IMR-90 (cell line): Measurements from ENCODE around the gene EXOC4. TPM values are rescaled to one million over a fixed set of nuclear protein-coding genes. Genes with fewer than 3 reads are reported as not detected.
A peak's percentile ranks its signal among the peaks of the same experiment; 100 is the strongest.

Source experiments
- ATAC-seq: fragments of 200-7000 bp; cut with Tn5 transposase; 2 replicates; pipeline ENCODE4 v1.9.1; 2020; ENCODE audit warnings: low read depth, mild to moderate bottlenecking, moderate library complexity
- BruUV-seq: library from RNA; stranded (reverse); fragments of 400-500 nt; replicated peaks from 2 replicates; lab custom pipeline; 2021; lab: Mats Ljungman, UMichigan
- CTCF ChIA-PET: fragments of 300-600 bp; formaldehyde crosslinking; extraction: SDS; loops from one replicate; lab custom pipeline; 2021; ENCODE audit warnings: antibody characterized with exemption; lab: Yijun Ruan, JAX
- POLR2A ChIA-PET: fragments of 300-600 bp; sonication (Branson Sonifier 250); formaldehyde crosslinking; loops from one replicate; lab custom pipeline; 2022; ENCODE audit warnings: antibody characterized with exemption; ENCODE audit not compliant: unreplicated experiment; lab: Charles Lee
- DNase-seq: peaks from one replicate; pipeline ENCODE4 v3.0.0; 2013
- H2AFZ ChIP-seq: replicated peaks from 2 replicates; pipeline ENCODE3; 2013; ENCODE audit warnings: low read length, mild to moderate bottlenecking; ENCODE audit not compliant: poor library complexity
- H2AK5ac ChIP-seq: 2 replicates; pipeline ENCODE4 v1.6.1; 2013; ENCODE audit warnings: low read depth, low read length, inconsistent platforms
- H2AK9ac ChIP-seq: replicated peaks from 2 replicates; pipeline ENCODE3; 2013; ENCODE audit warnings: mild to moderate bottlenecking, low read depth, low read length, moderate library complexity; ENCODE audit not compliant: poor library complexity
- H2BK120ac ChIP-seq: 2 replicates; pipeline ENCODE4 v1.6.1; 2013; ENCODE audit warnings: low read depth, low read length, inconsistent platforms
- H2BK15ac ChIP-seq: 3 replicates; pipeline ENCODE4 v1.6.1; 2013; ENCODE audit warnings: low read depth, low read length, inconsistent platforms
- H2BK20ac ChIP-seq: 2 replicates; pipeline ENCODE4 v1.6.1; 2013; ENCODE audit warnings: low read depth, mild to moderate bottlenecking, inconsistent platforms, low read length, moderate library complexity
- H2BK5ac ChIP-seq: 2 replicates; pipeline ENCODE4 v1.6.1; 2013; ENCODE audit warnings: mild to moderate bottlenecking, low read depth, low read length, inconsistent platforms; ENCODE audit not compliant: poor library complexity, severe bottlenecking
- H3K14ac ChIP-seq: replicated peaks from 2 replicates; pipeline ENCODE4 v1.6.1; 2013; ENCODE audit warnings: low read depth, low read length, inconsistent platforms
- H3K18ac ChIP-seq: 2 replicates; pipeline ENCODE4 v1.6.1; 2013; ENCODE audit warnings: low read depth, low read length, control low read depth
- H3K23ac ChIP-seq: 2 replicates; pipeline ENCODE4 v1.6.1; 2013; ENCODE audit warnings: low read depth, low read length, inconsistent platforms
- H3K27ac ChIP-seq: 2 replicates; pipeline ENCODE4 v1.5.1; 2013; ENCODE audit warnings: mild to moderate bottlenecking, control low read depth, low read length; ENCODE audit not compliant: insufficient read depth
- H3K27me3 ChIP-seq: 2 replicates; pipeline ENCODE4 v1.6.1; 2013; ENCODE audit warnings: low read length; ENCODE audit not compliant: control insufficient read depth, insufficient read depth
- H3K36me3 ChIP-seq: 2 replicates; pipeline ENCODE4 v1.6.1; 2013; ENCODE audit warnings: low read length, mixed read lengths; ENCODE audit not compliant: control insufficient read depth, insufficient read depth
- H3K4ac ChIP-seq: 2 replicates; pipeline ENCODE4 v1.6.1; 2013; ENCODE audit warnings: low read depth, low read length, inconsistent platforms
- H3K4me1 ChIP-seq: 2 replicates; pipeline ENCODE4 v1.6.1; 2013; ENCODE audit warnings: low read length, mixed read lengths; ENCODE audit not compliant: control insufficient read depth, insufficient read depth
- H3K4me2 ChIP-seq: 2 replicates; pipeline ENCODE4 v1.6.1; 2013; ENCODE audit warnings: low read depth, mild to moderate bottlenecking, control low read depth, low read length, moderate library complexity
- H3K4me3 ChIP-seq: 2 replicates; pipeline ENCODE4 v1.5.1; 2013; ENCODE audit warnings: low read depth, mild to moderate bottlenecking, control low read depth, low read length, moderate library complexity; ENCODE audit not compliant: insufficient read depth
- H3K56ac ChIP-seq: 2 replicates; pipeline ENCODE4 v1.6.1; 2013; ENCODE audit warnings: low read length, inconsistent platforms; ENCODE audit not compliant: insufficient read depth; ENCODE audit errors: extremely low read depth
- H3K79me1 ChIP-seq, 2 experiments: 2 replicates each; pipeline ENCODE4 v1.6.1; 2013; ENCODE audit warnings: low read length in 2 of 2, inconsistent platforms in 1 of 2, low read depth in 1 of 2
- H3K9ac ChIP-seq: 2 replicates; pipeline ENCODE4 v1.6.1; 2013; ENCODE audit warnings: low read depth, low read length, control low read depth
- H3K9me1 ChIP-seq: 2 replicates; pipeline ENCODE4 v1.6.1; 2013; ENCODE audit warnings: low read length, inconsistent platforms; ENCODE audit not compliant: insufficient read depth
- H3K9me3 ChIP-seq: 2 replicates; pipeline ENCODE4 v1.6.1; 2013; ENCODE audit warnings: low read length; ENCODE audit not compliant: control insufficient read depth, insufficient read depth
- H4K20me1 ChIP-seq: 2 replicates; pipeline ENCODE4 v1.6.1; 2013; ENCODE audit warnings: low read length, inconsistent platforms; ENCODE audit not compliant: insufficient read depth
- H4K5ac ChIP-seq: 2 replicates; pipeline ENCODE4 v1.6.1; 2013; ENCODE audit warnings: mild to moderate bottlenecking, low read depth, low read length, control low read depth
- H4K8ac ChIP-seq, 2 experiments: 2 replicates each; pipeline ENCODE4 v1.6.1; 2013; ENCODE audit warnings: low read depth in 2 of 2, low read length in 2 of 2, control low read depth in 1 of 2, inconsistent platforms in 1 of 2
- H4K91ac ChIP-seq: 2 replicates; pipeline ENCODE4 v1.6.1; 2013; ENCODE audit warnings: low read depth, low read length, inconsistent platforms; ENCODE audit not compliant: insufficient read depth
- BHLHE40 ChIP-seq: fragments of 150-350 bp; IDR thresholded peaks from 2 replicates; pipeline ENCODE4 v1.6.1; 2016; ENCODE audit warnings: mild to moderate bottlenecking, low read depth, low read length
- CEBPB ChIP-seq: IDR thresholded peaks from 2 replicates; pipeline ENCODE4 v1.6.1; 2012; ENCODE audit warnings: low read depth, low read length, improper control_type of control experiment
- CHD1 ChIP-seq: IDR thresholded peaks from 2 replicates; pipeline ENCODE4 v1.6.1; 2012; ENCODE audit warnings: low read depth, low read length, improper control_type of control experiment
- CTCF ChIP-seq: conservative IDR thresholded peaks from 2 replicates; pipeline ENCODE4 v1.5.1; 2012; ENCODE audit warnings: mild to moderate bottlenecking, low read depth, low read length, improper control_type of control experiment
- ELK1 ChIP-seq: fragments of 150-350 bp; IDR thresholded peaks from 2 replicates; pipeline ENCODE4 v1.6.1; 2016; ENCODE audit warnings: low read depth, mild to moderate bottlenecking, low read length, moderate library complexity, borderline replicate concordance
- FOS ChIP-seq: fragments of 150-350 bp; IDR thresholded peaks from 2 replicates; pipeline ENCODE4 v1.6.1; 2016; ENCODE audit warnings: low read depth, low read length
- MAFK ChIP-seq: IDR thresholded peaks from 2 replicates; pipeline ENCODE4 v1.6.1; 2012; ENCODE audit warnings: low read depth, low read length, improper control_type of control experiment
- MAZ ChIP-seq: IDR thresholded peaks from 2 replicates; pipeline ENCODE4 v1.6.1; 2012; ENCODE audit warnings: low read depth, mild to moderate bottlenecking, low read length, improper control_type of control experiment, moderate library complexity, borderline replicate concordance
- MXI1 ChIP-seq: IDR thresholded peaks from 2 replicates; pipeline ENCODE4 v1.6.1; 2012; ENCODE audit warnings: low read depth, mild to moderate bottlenecking, low read length, moderate library complexity, borderline replicate concordance
- NFE2L2 ChIP-seq: fragments of 150-350 bp; IDR thresholded peaks from 2 replicates; pipeline ENCODE4 v1.6.1; 2016; ENCODE audit warnings: low read depth, mild to moderate bottlenecking, low read length
- POLR2A ChIP-seq: IDR thresholded peaks from 2 replicates; pipeline ENCODE4 v1.6.1; 2012; ENCODE audit warnings: mild to moderate bottlenecking, low read depth, low read length
- RAD21 ChIP-seq: IDR thresholded peaks from 2 replicates; pipeline ENCODE4 v1.6.1; 2012; ENCODE audit warnings: low read length, improper control_type of control experiment
- RCOR1 ChIP-seq: IDR thresholded peaks from 2 replicates; pipeline ENCODE4 v1.6.1; 2012; ENCODE audit warnings: mild to moderate bottlenecking, low read length, improper control_type of control experiment; ENCODE audit not compliant: insufficient replicate concordance
- RFX5 ChIP-seq: IDR thresholded peaks from 2 replicates; pipeline ENCODE4 v1.8.0; 2012; ENCODE audit warnings: low read depth, mild to moderate bottlenecking, low read length, moderate library complexity
- SMC3 ChIP-seq: fragments of 150-350 bp; IDR thresholded peaks from 2 replicates; pipeline ENCODE4 v1.6.1; 2016; ENCODE audit warnings: low read depth, mild to moderate bottlenecking, antibody characterized with exemption, low read length, moderate library complexity
- USF2 ChIP-seq: fragments of 150-350 bp; IDR thresholded peaks from 2 replicates; pipeline ENCODE4 v1.6.1; 2017; ENCODE audit warnings: mild to moderate bottlenecking, antibody characterized with exemption, low read length, low read depth
- WGBS, 2 experiments: methylation state at CpG; one replicate each; pipeline versions ENCODE4 v1.1.5 to v1.1.7; 2013; ENCODE audit warnings: missing lambda C conversion rate in 2 of 2; ENCODE audit not compliant: insufficient read length in 1 of 2; ENCODE audit errors: extremely low coverage in 2 of 2; 5-methylcytosine and 5-hydroxymethylcytosine counted together
- dilution Hi-C: fragments of 300-500 bp; cut with HindIII; formaldehyde crosslinking; loops from one replicate; pipeline ENCODE4 v1.14.3; 2018; ENCODE audit warnings: low sequenced_read_pairs; ENCODE audit not compliant: unreplicated experiment
- in situ Hi-C: fragments of 300-500 bp; cut with MboI; formaldehyde crosslinking; loops from 3 replicates; pipeline ENCODE4 v1.14.3; 2019; ENCODE audit warnings: low sequenced_read_pairs, inconsistent platforms, mixed read lengths
- intact Hi-C: fragments of 100-400 bp; cut with micrococcal nuclease; formaldehyde crosslinking; loops from 2 replicates; pipeline ENCODE4 v1.10.0; 2022
- polyA plus RNA-seq, 3 experiments: library from polyadenylated mRNA; depleted of rRNA; stranded (reverse); fragments of >200 nt; gene quantifications; 2 replicates each; pipeline ENCODE4 v1.2.3, GENCODE V29; 2012; ENCODE audit warnings: low replicate concordance in 1 of 3
- total RNA-seq: library from RNA; depleted of rRNA; stranded (reverse); fragments of >200 nt; gene quantifications from 2 replicates; pipeline ENCODE4 v1.2.3, GENCODE V29; 2012

The EXOC4 gene
- total and polyA plus RNA-seq, 2 of the 4 experiments (the other 2 are of a cell fraction): 25.4 to 94.6 TPM

- no peak overlapping the region for H2AFZ ChIP-seq
- H3K4ac ChIP-seq: no peak overlapping the region
- CTCF ChIA-PET: interaction anchor here (0.7 kb wide), 1 partner anchor 571 kb away, joined by 3 read pairs; no protein-coding TSS in a partner anchor
- H4K8ac ChIP-seq: no peak overlapping the region
- no peak overlapping the region for H2BK20ac ChIP-seq
- no peak overlapping the region for H3K23ac ChIP-seq
- no peak overlapping the region for H3K18ac ChIP-seq
- H3K9me3 ChIP-seq: no peaks in the 10 kb centered on the region
- H2AK5ac ChIP-seq: no peak overlapping the region
- no peaks in the 10 kb centered on the region; a peak in 1 of 4 replicates for H3K79me1 ChIP-seq
- no peak overlapping the region for H3K56ac ChIP-seq
- H3K9ac ChIP-seq: no peak overlapping the region
- H3K27me3 ChIP-seq: no peaks in the 10 kb centered on the region
- no peak overlapping the region for H3K27ac ChIP-seq
- no CpG with 5 or more reads among the region's 4 CpGs for WGBS, 2 experiments
- no peaks in the 10 kb centered on the region; the same call in 1 of the 2 replicates for H4K20me1 ChIP-seq
- dilution Hi-C loops: no loop called here
- H2BK15ac ChIP-seq: no peak overlapping the region
- ATAC-seq (no peak), DNase-seq (no peak)
- H3K36me3 ChIP-seq: no peaks in the 10 kb centered on the region
- no TSS peak for BruUV-seq
- no peak overlapping the region for H2BK5ac ChIP-seq
- no peaks in the 10 kb centered on the region for H3K9me1 ChIP-seq
- H3K4me2 ChIP-seq: no peak overlapping the region
- H3K4me3 ChIP-seq: no peak overlapping the region
- H4K5ac ChIP-seq: no peak overlapping the region
- no peak overlapping the region for H2BK120ac ChIP-seq
- intact Hi-C loops: no loop called here
- H4K91ac ChIP-seq: no peak overlapping the region
- no peaks in the 10 kb centered on the region; the same call in 1 of the 2 replicates for H3K4me1 ChIP-seq
- peak overlapping the region; percentile 9 for H2AK9ac ChIP-seq
- POLR2A ChIA-PET: no interaction called here
- H3K14ac ChIP-seq: no peak overlapping the region
- no peak for TF ChIP-seq FOS
- no peak for TF ChIP-seq BHLHE40
- TF ChIP-seq NFE2L2: no peak
- no peak for TF ChIP-seq ELK1
- no peak for TF ChIP-seq CHD1
- no peak for TF ChIP-seq SMC3
- TF ChIP-seq MAZ: no peak
- TF ChIP-seq MAFK: no peak
- TF ChIP-seq CEBPB: no peak
- TF ChIP-seq RFX5: no peak
- no peak for TF ChIP-seq CTCF
- no peak for TF ChIP-seq RAD21
- TF ChIP-seq MXI1: no peak
- no peak for TF ChIP-seq USF2
- no peak for TF ChIP-seq POLR2A
- TF ChIP-seq RCOR1: no peak
- in situ Hi-C loops: no loop called here
Observed at GRCh38 chr7:133517766-133518165, 264.9 kb downstream of the EXOC4 start.
